Stimulated activated CD8-positive, alpha-beta memory T cell treated with anti-CD3 and anti-CD28 coated beads, Interleukin-7, amount 100 ng/mL, for 48 hours (primary cell): ENCODE results near the gene GJA9.

ENCODE experiments used
- DNase-seq, 2 donors: peaks; one replicate each; pipeline ENCODE4 v3.0.0-alpha.2; 2020; ENCODE audit warnings: low read depth in 1 of 2; ENCODE audit errors: extremely low read depth in 1 of 2

Gene GJA9

DNA sequence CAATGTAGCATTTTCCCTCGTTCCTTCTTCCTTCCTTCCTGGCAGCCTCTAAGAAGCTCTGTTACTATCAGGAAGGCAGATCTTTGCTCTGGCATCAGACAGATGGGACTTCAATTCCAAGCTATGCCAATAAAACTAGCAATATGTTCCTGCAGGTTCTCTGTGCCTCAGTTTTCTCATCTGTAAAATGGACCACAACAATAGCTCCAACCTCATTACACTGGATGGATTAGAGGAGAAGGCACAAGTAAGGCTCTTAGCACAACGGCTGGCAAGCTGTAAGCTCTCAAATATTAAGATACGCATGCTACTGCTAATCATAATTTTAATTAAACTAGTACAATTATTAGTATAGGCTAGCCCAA, 49.0 kb downstream of the GJA9 start:
- DNase-seq: no peak

DNA sequence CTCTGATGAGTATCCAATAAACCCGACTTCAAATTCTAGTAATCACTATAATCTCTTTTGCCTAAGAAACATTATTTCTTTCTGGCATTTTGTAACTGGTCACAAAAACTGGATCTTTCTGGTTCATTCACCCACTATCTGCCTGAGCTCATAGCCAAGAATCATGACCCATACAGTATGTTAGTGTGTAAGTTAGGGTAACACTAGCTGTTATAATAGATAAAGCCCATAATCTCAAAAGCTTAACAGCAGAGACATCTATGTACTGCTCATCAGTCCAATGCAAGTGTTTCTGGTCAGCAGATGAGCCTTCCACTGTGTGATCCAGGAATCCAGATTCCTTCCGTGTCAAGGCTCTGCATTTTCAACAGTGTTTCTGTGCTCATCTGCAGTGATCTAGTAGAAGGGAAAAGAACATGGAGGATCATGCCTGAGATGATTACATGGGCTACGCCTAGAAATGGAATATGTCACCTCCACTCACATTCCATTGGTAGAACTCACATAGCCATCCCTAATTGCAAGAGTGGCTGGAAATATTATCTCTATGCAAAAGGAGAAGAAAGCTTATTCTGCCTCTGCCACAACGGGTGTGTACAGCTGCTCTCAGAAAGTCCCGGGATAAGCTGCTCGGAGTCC, 49.5 kb downstream of the GJA9 start:
- no peak for DNase-seq

DNA sequence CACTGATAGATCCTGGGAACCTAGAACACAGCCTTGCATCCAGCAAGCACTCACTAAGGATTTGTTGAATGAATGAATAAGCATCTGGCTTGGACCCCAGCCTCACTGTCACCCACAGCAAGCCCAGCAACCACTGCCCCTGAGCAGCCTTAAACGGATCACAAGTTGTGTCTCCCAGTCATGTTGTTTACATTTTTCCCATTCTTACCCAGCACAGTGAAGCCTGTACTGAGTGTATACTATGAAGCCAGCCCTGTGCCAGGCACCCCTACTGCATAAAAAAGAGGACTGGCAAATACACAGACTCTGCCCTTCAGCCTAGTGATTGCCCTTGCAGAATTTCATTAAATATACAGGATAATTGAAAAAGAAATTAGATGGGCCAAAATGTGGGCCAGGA, 52.0 kb downstream of the GJA9 start:
- no peak for DNase-seq

DNA sequence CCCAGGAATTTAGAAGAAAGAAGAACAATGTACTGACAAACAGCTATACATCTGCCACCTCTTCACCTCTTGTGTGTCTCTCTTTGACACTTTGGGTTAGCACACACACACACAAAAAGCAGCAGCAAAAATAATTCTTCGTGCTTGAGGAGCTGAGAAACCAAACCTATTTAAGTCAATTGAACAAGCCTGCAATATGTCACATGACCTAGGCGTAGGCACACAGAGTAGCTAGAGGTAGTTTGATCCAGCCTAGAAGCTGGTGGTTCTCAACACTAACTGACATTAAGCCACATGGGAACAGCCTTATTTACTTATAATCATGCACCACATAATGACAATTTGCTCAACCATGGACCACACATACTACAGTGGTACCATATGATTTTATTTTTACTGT, 54.1 kb downstream of the GJA9 start:
- DNase-seq: no peak

DNA sequence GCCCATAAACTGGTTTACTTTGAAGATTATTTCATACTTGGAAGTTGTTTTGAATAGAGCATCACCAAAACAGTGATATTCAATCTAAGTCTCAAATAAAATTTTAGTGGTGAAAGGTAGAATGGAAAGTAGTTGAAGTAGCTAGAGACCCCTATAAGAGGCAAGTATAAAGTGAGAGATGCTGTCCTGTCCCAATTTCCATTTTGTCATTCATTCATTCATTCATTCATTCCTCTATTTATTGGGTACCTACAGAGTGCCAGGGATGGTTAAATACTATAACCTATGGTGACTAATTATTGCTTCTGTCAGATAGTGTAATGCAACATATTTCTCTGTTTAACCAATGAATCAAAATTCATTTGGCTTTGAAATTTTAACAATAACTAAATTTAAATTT, 54.5 kb downstream of the GJA9 start:
- no peak for DNase-seq

DNA sequence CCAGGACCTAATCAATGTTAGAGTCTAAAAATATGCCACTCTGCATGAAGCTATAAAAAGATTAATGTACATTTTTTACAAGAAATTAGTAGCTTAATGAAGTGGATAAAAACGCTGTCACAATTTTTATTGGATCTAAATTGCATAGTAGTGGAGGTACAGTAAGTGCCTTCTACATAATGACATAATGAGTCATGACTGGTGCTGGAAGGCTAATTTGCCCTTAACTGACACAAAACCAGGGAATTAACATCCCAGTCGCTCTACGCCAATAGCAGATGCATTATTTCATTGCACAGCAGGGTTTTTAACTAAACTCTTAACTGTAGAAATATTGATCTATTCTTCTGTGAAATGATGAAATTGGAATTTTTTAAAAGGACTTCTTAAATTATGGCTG, 55.1 kb downstream of the GJA9 start:
- DNase-seq: no peak
